HCT116 (cell line): Measurements from ENCODE around the gene KCNRG. TPM values are rescaled to one million over a fixed set of nuclear protein-coding genes. Genes with fewer than 3 reads are reported as not detected.

ENCODE experiments used
- ATAC-seq: fragments of 200-7000 bp; cut with Tn5 transposase; 2 replicates; pipeline ENCODE4 v1.9.1; 2020; ENCODE audit warnings: mild to moderate bottlenecking, moderate library complexity
- BruUV-seq: library from RNA; stranded (reverse); fragments of 400-500 nt; replicated peaks from 2 replicates; lab custom pipeline; 2021; lab: Mats Ljungman, UMichigan
- CTCF ChIA-PET: fragments of 300-600 bp; sonication (Branson Sonifier 250); formaldehyde crosslinking; loops from one replicate; lab custom pipeline; 2021; ENCODE audit warnings: antibody characterized with exemption; lab: Charles Lee
- POLR2A ChIA-PET: fragments of 300-600, 350-600 bp; sonication (Branson Sonifier 250); formaldehyde crosslinking; loops from one replicate; lab custom pipeline; 2021; ENCODE audit warnings: antibody characterized with exemption; lab: Charles Lee
- RAD21 ChIA-PET, 2 experiments: fragments of 300-600 bp; sonication (Branson Sonifier 250); formaldehyde crosslinking; loops; one replicate each; lab custom pipeline; 2023; ENCODE audit warnings: low total read pairs in 2 of 2; ENCODE audit not compliant: uncharacterized antibody in 2 of 2, unreplicated experiment in 2 of 2, low non-redundant PET in 1 of 2; lab: Charles Lee
- DNase-seq: peaks from one replicate; pipeline ENCODE4 v3.0.0-alpha.2; 2010; ENCODE audit warnings: low read depth, low spot score
- H2AFZ ChIP-seq: fragments of 200-600 bp; shearing (Covaris generic), sonication (generic); 2 replicates; pipeline ENCODE4 v1.6.1; 2017; ENCODE audit warnings: low read depth, mixed run types, mixed read lengths, antibody characterized with exemption, low read length; ENCODE audit not compliant: poor library complexity, severe bottlenecking
- H3K27ac ChIP-seq: 2 replicates; pipeline ENCODE4 v1.5.1; 2012; ENCODE audit warnings: low read depth, low read length
- H3K27me3 ChIP-seq: fragments of 200-600 bp; sonication (generic); 2 replicates; pipeline ENCODE4 v1.6.1; 2016; ENCODE audit warnings: mixed run types, low read length, mixed read lengths; ENCODE audit not compliant: insufficient read depth
- H3K36me3 ChIP-seq, 2 experiments: fragments of 200-500 bp in 1 of 2; fragments of 200-600 bp in 1 of 2; sonication (Bioruptor generic) in 1 of 2; sonication (generic) in 1 of 2; 2 replicates each; pipeline versions ENCODE4 v1.5.1 to v1.6.1; 2014 to 2016; ENCODE audit warnings: low read length in 2 of 2, inconsistent platforms in 1 of 2, mixed read lengths in 1 of 2, mixed run types in 1 of 2; ENCODE audit not compliant: insufficient read depth in 2 of 2, control insufficient read depth in 1 of 2
- H3K4me1 ChIP-seq, 2 experiments: fragments of 200-600 bp in 1 of 2; sonication (generic) in 1 of 2; 2 replicates each; pipeline versions ENCODE4 v1.5.1 to v1.6.1; 2012 to 2017; ENCODE audit warnings: low read length in 2 of 2, inconsistent platforms in 1 of 2, mild to moderate bottlenecking in 1 of 2, mixed read lengths in 1 of 2, mixed run types in 1 of 2, moderate library complexity in 1 of 2; ENCODE audit not compliant: insufficient read depth in 2 of 2, control insufficient read depth in 1 of 2
- H3K4me2 ChIP-seq: fragments of 200-600 bp; sonication (generic); 2 replicates; pipeline ENCODE4 v1.6.1; 2017; ENCODE audit warnings: mixed run types, low read length, mixed read lengths
- H3K4me3 ChIP-seq, 2 experiments: fragments of 200-600 bp in 1 of 2; sonication (generic) in 1 of 2; replicated peaks in 1 of 2; 2 replicates each; pipeline ENCODE4 v1.5.1; 2011 to 2016; ENCODE audit warnings: low read length in 2 of 2, control low read depth in 1 of 2, low read depth in 1 of 2, mild to moderate bottlenecking in 1 of 2, mixed read lengths in 1 of 2, mixed run types in 1 of 2
- H3K79me2 ChIP-seq: fragments of 200-600 bp; sonication (generic); 2 replicates; pipeline ENCODE4 v1.6.1; 2017; ENCODE audit warnings: mild to moderate bottlenecking, mixed run types, low read length, moderate library complexity, mixed read lengths; ENCODE audit not compliant: insufficient read depth
- H3K9ac ChIP-seq: fragments of 200-600 bp; sonication (generic); 2 replicates; pipeline ENCODE4 v1.6.1; 2016; ENCODE audit warnings: low read length, mixed read lengths
- H3K9me2 ChIP-seq: fragments of 200-600 bp; sonication (generic), shearing (Covaris generic); 2 replicates; pipeline ENCODE4 v1.6.1; 2017; ENCODE audit warnings: mixed run types, mild to moderate bottlenecking, moderate library complexity; ENCODE audit not compliant: insufficient read depth
- H3K9me3 ChIP-seq, 2 experiments: fragments of 200-500 bp in 1 of 2; fragments of 200-600 bp in 1 of 2; sonication (Bioruptor generic) in 1 of 2; sonication (generic) in 1 of 2; 2 replicates each; pipeline ENCODE4 v1.6.1; 2014 to 2017; ENCODE audit warnings: low read length in 2 of 2, mixed read lengths in 2 of 2, inconsistent platforms in 1 of 2, low read depth in 1 of 2, mild to moderate bottlenecking in 1 of 2, mixed run types in 1 of 2, moderate library complexity in 1 of 2; ENCODE audit not compliant: control insufficient read depth in 1 of 2, insufficient read depth in 1 of 2
- H4K20me1 ChIP-seq: fragments of 200-600 bp; sonication (generic), shearing (Covaris generic); 2 replicates; pipeline ENCODE4 v1.6.1; 2017; ENCODE audit warnings: mixed run types, mild to moderate bottlenecking, moderate library complexity; ENCODE audit not compliant: insufficient read depth
- EGR1 ChIP-seq: IDR thresholded peaks from 2 replicates; pipeline ENCODE4 v1.6.1; 2012; ENCODE audit warnings: low read depth
- ELF1 ChIP-seq: IDR thresholded peaks from 2 replicates; pipeline ENCODE4 v1.6.1; 2012; ENCODE audit warnings: low read depth, borderline replicate concordance
- FOSL1 ChIP-seq: IDR thresholded peaks from 2 replicates; pipeline ENCODE4 v1.6.1; 2012; ENCODE audit warnings: low read depth
- JUND ChIP-seq: IDR thresholded peaks from 2 replicates; pipeline ENCODE4 v1.6.1; 2012
- POLR2A ChIP-seq: IDR thresholded peaks from 2 replicates; pipeline ENCODE4 v1.7.0; 2011; ENCODE audit warnings: borderline replicate concordance; ENCODE audit not compliant: insufficient read depth, insufficient read length; ENCODE audit errors: extremely low read depth
- SP1 ChIP-seq: IDR thresholded peaks from 2 replicates; pipeline ENCODE4 v1.6.1; 2012; ENCODE audit warnings: low read depth
- SRF ChIP-seq: IDR thresholded peaks from 2 replicates; pipeline ENCODE4 v1.6.1; 2012; ENCODE audit warnings: low read depth
- YY1 ChIP-seq: IDR thresholded peaks from 2 replicates; pipeline ENCODE4 v1.6.1; 2011; ENCODE audit warnings: low read length, low read depth, moderate library complexity, mild to moderate bottlenecking; ENCODE audit not compliant: insufficient replicate concordance; ENCODE audit errors: extremely low read depth
- intact Hi-C: fragments of 100-400 bp; cut with micrococcal nuclease; formaldehyde crosslinking; loops from 2 replicates; pipeline ENCODE4 v1.10.0; 2022
- total RNA-seq: library from RNA; stranded (reverse); gene quantifications from one replicate; pipeline ENCODE4 v1.2.1, GENCODE V29; 2021; ENCODE audit not compliant: unreplicated experiment
- TF ChIP-seq, protein P1 (sequence below): IDR thresholded peaks from 2 replicates; pipeline ENCODE4 v1.6.1; 2012
- TF ChIP-seq, protein P2 (sequence below), 3 experiments: fragments of 200-600 bp in 1 of 3; sonication (generic) in 1 of 3; IDR thresholded peaks in 2 of 3; conservative IDR thresholded peaks in 1 of 3; 2 replicates each; pipeline ENCODE4 v1.5.1; 2012 to 2017; ENCODE audit warnings: low read depth in 2 of 3, low read length in 2 of 3, antibody characterized with exemption in 1 of 3, borderline replicate concordance in 1 of 3, control low read depth in 1 of 3, mild to moderate bottlenecking in 1 of 3, mixed read lengths in 1 of 3, mixed run types in 1 of 3, moderate library complexity in 1 of 3; ENCODE audit not compliant: insufficient read depth in 1 of 3
- TF ChIP-seq, protein P3 (sequence below): IDR thresholded peaks from 2 replicates; pipeline ENCODE4 v1.6.1; 2012; ENCODE audit warnings: low read depth

Gene KCNRG
- total RNA-seq, 1 experiment from 2014 or later: 2.5 TPM

DNA sequence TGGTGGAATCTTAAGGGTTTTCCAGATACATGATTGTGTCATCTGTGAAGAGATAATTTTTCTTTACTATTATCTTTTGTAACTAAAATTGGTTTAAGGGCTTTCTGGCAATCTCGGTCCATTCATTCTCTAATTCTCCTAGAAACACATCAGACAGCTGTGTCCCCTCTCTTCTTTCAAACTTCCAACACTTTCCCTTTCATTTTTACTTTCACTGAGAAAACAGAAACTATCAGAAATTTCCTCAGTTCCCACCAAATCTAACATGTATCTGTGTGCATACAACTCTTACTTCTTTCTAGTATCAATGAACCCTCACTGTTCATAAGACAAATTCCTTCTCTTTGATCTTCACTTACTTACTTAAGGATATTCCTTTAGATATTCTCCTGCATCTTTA, 40.2 kb downstream of the KCNRG start:
- H3K79me2 ChIP-seq: peaks cover 99% of the 10 kb centered on the region
- POLR2A ChIA-PET: no interaction called here

More for the DNA sequence above, 40.2 kb downstream of the KCNRG start:
- Histone ChIP-seq H3K9me2 (no peaks in the 10 kb centered on the region), H3K4me3 (no peak overlapping the region), H3K9me3 (no peaks in the 10 kb centered on the region), H3K27me3 (no peaks in the 10 kb centered on the region), H3K4me1 (no peaks in the 10 kb centered on the region), H3K27ac (no peak overlapping the region), H3K4me2 (no peak overlapping the region), H2AFZ (no peak overlapping the region), H3K36me3 (peaks cover 8 to 34% of the 10 kb centered on the region in 2 experiments), H3K9ac (no peak overlapping the region), H4K20me1 (peaks cover 2% of the 10 kb centered on the region; the same call in 1 of the 2 replicates)
- CTCF ChIA-PET: no interaction called here
- RAD21 ChIA-PET: no interaction called here
- DNase-seq (no peak), ATAC-seq (no peak)
- no peak for TF ChIP-seq SP1
- TF ChIP-seq, protein P1, sequence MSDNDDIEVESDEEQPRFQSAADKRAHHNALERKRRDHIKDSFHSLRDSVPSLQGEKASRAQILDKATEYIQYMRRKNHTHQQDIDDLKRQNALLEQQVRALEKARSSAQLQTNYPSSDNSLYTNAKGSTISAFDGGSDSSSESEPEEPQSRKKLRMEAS: no peak
- TF ChIP-seq, protein P2, sequence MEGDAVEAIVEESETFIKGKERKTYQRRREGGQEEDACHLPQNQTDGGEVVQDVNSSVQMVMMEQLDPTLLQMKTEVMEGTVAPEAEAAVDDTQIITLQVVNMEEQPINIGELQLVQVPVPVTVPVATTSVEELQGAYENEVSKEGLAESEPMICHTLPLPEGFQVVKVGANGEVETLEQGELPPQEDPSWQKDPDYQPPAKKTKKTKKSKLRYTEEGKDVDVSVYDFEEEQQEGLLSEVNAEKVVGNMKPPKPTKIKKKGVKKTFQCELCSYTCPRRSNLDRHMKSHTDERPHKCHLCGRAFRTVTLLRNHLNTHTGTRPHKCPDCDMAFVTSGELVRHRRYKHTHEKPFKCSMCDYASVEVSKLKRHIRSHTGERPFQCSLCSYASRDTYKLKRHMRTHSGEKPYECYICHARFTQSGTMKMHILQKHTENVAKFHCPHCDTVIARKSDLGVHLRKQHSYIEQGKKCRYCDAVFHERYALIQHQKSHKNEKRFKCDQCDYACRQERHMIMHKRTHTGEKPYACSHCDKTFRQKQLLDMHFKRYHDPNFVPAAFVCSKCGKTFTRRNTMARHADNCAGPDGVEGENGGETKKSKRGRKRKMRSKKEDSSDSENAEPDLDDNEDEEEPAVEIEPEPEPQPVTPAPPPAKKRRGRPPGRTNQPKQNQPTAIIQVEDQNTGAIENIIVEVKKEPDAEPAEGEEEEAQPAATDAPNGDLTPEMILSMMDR (IDR thresholded peaks at IDR 0.05 in 2 of 3, conservative IDR thresholded peaks at IDR 0.05 in 1 of 3; ENCODE audit: borderline replicate concordance in 1 of 3, insufficient read depth in 1 of 3, low read depth in 2 of 3, low read length in 2 of 3): no peak
- no peak for TF ChIP-seq JUND
- TF ChIP-seq POLR2A: no peak
- TF ChIP-seq SRF: no peak
- TF ChIP-seq FOSL1: no peak
- TF ChIP-seq YY1: no peak
- no peak for TF ChIP-seq ELF1
- TF ChIP-seq, protein P3, sequence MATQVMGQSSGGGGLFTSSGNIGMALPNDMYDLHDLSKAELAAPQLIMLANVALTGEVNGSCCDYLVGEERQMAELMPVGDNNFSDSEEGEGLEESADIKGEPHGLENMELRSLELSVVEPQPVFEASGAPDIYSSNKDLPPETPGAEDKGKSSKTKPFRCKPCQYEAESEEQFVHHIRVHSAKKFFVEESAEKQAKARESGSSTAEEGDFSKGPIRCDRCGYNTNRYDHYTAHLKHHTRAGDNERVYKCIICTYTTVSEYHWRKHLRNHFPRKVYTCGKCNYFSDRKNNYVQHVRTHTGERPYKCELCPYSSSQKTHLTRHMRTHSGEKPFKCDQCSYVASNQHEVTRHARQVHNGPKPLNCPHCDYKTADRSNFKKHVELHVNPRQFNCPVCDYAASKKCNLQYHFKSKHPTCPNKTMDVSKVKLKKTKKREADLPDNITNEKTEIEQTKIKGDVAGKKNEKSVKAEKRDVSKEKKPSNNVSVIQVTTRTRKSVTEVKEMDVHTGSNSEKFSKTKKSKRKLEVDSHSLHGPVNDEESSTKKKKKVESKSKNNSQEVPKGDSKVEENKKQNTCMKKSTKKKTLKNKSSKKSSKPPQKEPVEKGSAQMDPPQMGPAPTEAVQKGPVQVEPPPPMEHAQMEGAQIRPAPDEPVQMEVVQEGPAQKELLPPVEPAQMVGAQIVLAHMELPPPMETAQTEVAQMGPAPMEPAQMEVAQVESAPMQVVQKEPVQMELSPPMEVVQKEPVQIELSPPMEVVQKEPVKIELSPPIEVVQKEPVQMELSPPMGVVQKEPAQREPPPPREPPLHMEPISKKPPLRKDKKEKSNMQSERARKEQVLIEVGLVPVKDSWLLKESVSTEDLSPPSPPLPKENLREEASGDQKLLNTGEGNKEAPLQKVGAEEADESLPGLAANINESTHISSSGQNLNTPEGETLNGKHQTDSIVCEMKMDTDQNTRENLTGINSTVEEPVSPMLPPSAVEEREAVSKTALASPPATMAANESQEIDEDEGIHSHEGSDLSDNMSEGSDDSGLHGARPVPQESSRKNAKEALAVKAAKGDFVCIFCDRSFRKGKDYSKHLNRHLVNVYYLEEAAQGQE: no peak
- TF ChIP-seq EGR1: no peak
- intact Hi-C loops: no loop called here
- no TSS peak for BruUV-seq
